Transverse colon (tissue), 4 donors: ENCODE measurements around the gene ZNF609. TPM values are rescaled to one million over a fixed set of nuclear protein-coding genes. Genes with fewer than 3 reads are reported as not detected.

Experiments used
- DNase-seq: peaks from one replicate; pipeline ENCODE4 v3.0.0-alpha.2; 2019
- H3K27ac ChIP-seq, 4 donors: fragments of 200-600 bp; sonication (generic); 2 replicates each; pipeline ENCODE4 v1.5.1; 2016 to 2018; ENCODE audit warnings: inconsistent platforms in 4 of 4
- H3K27me3 ChIP-seq: fragments of 200-600 bp; sonication (generic); 2 replicates; pipeline ENCODE4 v1.5.1; 2017; ENCODE audit warnings: inconsistent platforms
- H3K36me3 ChIP-seq, 4 donors: fragments of 200-600 bp; sonication (generic); 2 replicates each; pipeline ENCODE4 v1.5.1; 2017 to 2019; ENCODE audit warnings: inconsistent platforms in 4 of 4
- H3K4me1 ChIP-seq, 4 donors: fragments of 200-600 bp; sonication (generic); 2 replicates each; pipeline ENCODE4 v1.5.1; 2017 to 2020; ENCODE audit warnings: inconsistent platforms in 4 of 4
- H3K4me3 ChIP-seq, 4 donors: fragments of 200-600 bp; sonication (generic); 1 replicate in 1 of 4; 2 replicates in 3 of 4; pipeline versions ENCODE4 v1.5.1 to v1.6.1; 2017 to 2019; ENCODE audit warnings: inconsistent platforms in 4 of 4
- H3K9me3 ChIP-seq, 2 donors: fragments of 200-600 bp; sonication (generic); 2 replicates each; pipeline ENCODE4 v1.5.1; 2017 to 2019; ENCODE audit warnings: inconsistent platforms in 2 of 2
- EP300 ChIP-seq: sonication (generic); formaldehyde crosslinking; IDR thresholded peaks from one replicate; pipeline ENCODE4 v1.6.1; 2017; ENCODE audit warnings: antibody characterized with exemption, low read depth
- POLR2A ChIP-seq: fragments of 450-650 bp; IDR thresholded peaks from one replicate; pipeline ENCODE4 v1.6.1; 2016; ENCODE audit warnings: antibody characterized with exemption, mild to moderate bottlenecking, moderate library complexity
- POLR2AphosphoS5 ChIP-seq, 3 donors: sonication (generic); formaldehyde crosslinking; IDR thresholded peaks; one replicate each; pipeline ENCODE4 v1.6.1; 2016; ENCODE audit warnings: antibody characterized with exemption in 3 of 3
- WGBS, 2 donors: methylation state at CpG; one replicate each; pipeline ENCODE4 v1.1.5; 2018; ENCODE audit warnings: low coverage in 1 of 2; 5-methylcytosine and 5-hydroxymethylcytosine counted together
- in situ Hi-C, 4 donors: fragments of 200-750 bp; cut with MboI; loops; one replicate each; pipeline versions ENCODE4 v1.15.0 to v1.15.1; 2017; ENCODE audit warnings: low sequenced_read_pairs in 3 of 4, low pct_ligation_motif_present in 1 of 4, low pct_unique_long_range_greater_than_20kb in 1 of 4
- intact Hi-C: fragments of 100-400 bp; cut with DNase I; formaldehyde crosslinking; loops from one replicate; pipeline ENCODE4 v1.15.1; 2023; ENCODE audit warnings: low total_unique reads
- total RNA-seq, 4 donors: library from RNA; depleted of rRNA; stranded (reverse); fragments of >200 nt; gene quantifications; one replicate each; pipeline ENCODE4 v1.1.0, GENCODE V29; 2016
- TF ChIP-seq, protein P1 (sequence below), 5 experiments: fragments of 200-600 bp in 3 of 5; fragments of 450-650 bp in 2 of 5; sonication (generic) in 3 of 5; IDR thresholded peaks; 1 replicate in 2 of 5; 2 replicates in 3 of 5; pipeline ENCODE4 v1.5.1; 2016 to 2017; ENCODE audit warnings: antibody characterized with exemption in 5 of 5, inconsistent platforms in 3 of 5, mild to moderate bottlenecking in 2 of 5, moderate library complexity in 1 of 5

ZNF609 gene
- total RNA-seq, 4 donors from 2014 or later = 16.1 to 34.8 (median 28.2) TPM

DNA sequence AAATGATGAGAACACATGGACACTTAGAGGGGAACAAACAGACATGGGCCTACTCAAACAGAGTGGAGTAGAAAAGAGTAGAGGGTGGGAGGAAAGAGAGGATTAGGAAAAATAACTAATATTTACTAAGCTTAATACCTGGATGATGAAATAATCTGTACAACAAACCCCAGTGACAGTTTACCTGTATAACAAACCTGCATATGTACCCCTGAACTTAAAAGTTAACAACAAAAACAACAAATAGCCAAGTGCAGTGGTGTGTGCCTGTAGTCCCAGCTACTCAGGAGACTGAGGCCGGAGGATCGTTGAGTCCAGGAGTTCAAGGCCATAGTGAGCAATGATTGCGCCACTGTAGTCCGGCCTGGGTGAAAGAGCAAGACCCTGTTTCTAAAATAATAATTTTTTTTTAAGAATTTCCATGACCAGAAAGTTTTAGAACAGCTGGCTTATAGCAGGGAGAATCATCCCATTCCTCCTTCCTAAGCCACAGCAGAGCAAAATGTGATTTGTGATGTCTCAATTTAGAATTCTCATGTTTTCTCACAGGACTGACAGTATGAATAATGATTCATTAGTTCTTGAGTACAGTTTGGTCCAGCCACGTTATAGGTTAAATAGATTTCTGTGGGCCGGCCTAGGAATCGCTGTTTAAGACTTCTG is 150.0 kb downstream of the ZNF609 start:
- H3K27me3 ChIP-seq = no peaks in the 10 kb centered on the region
- peaks cover 0 to 14% (median 3%) of the 10 kb centered on the region in 4 donors for H3K4me1 ChIP-seq
- DNase-seq = no peak
- 60 to 73% methylated on average over 3 to 7 of the region's 7 CpGs for WGBS, 2 donors
- H3K27ac ChIP-seq = no peak overlapping the region
- in situ Hi-C loops = no loop called here
- intact Hi-C loops = no loop called here
- TF ChIP-seq POLR2AphosphoS5 (IDR thresholded peaks at IDR 0.05) (no peak), POLR2A (no peak), EP300 (no peak)
- TF ChIP-seq, protein P1, sequence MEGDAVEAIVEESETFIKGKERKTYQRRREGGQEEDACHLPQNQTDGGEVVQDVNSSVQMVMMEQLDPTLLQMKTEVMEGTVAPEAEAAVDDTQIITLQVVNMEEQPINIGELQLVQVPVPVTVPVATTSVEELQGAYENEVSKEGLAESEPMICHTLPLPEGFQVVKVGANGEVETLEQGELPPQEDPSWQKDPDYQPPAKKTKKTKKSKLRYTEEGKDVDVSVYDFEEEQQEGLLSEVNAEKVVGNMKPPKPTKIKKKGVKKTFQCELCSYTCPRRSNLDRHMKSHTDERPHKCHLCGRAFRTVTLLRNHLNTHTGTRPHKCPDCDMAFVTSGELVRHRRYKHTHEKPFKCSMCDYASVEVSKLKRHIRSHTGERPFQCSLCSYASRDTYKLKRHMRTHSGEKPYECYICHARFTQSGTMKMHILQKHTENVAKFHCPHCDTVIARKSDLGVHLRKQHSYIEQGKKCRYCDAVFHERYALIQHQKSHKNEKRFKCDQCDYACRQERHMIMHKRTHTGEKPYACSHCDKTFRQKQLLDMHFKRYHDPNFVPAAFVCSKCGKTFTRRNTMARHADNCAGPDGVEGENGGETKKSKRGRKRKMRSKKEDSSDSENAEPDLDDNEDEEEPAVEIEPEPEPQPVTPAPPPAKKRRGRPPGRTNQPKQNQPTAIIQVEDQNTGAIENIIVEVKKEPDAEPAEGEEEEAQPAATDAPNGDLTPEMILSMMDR (IDR thresholded peaks at IDR 0.05) = no peak
- H3K4me3 ChIP-seq = no peak overlapping the region
- H3K9me3 ChIP-seq = no peaks in the 10 kb centered on the region
- H3K36me3 ChIP-seq = no peaks in the 10 kb centered on the region

DNA sequence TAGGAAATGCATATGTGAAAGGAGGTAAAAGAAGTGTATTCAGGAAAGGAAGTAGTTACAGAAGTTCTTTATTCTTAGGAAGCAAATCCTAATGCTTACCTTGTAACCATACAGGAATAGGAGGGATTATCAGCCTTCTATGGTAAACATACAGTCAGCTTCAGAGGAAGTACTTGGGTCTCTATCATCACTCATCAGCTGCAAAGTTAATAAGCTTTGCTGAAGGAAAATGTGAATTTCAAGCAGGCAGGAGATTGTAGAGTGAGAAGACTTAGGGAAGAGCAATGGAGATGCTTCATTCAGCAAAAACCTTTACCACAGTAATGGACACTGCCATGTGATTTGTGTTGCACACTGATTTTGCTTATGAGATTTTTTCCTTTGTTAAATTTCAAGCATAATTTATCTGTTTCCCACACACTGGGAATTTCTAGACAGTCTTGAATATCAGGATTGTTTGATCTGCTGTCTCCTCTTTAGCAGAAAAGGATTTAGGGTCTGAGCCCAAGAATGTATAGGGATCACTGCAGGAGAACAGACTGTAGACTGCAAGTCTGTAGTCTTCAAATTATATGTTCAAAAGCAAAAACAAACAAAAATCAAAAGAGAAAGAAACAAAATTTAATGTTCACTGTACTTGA is 150.8 kb downstream of the ZNF609 start:
- intact Hi-C loops (no loop called here), in situ Hi-C loops (no loop called here)
- no peak overlapping the region for H3K4me3 ChIP-seq
- no peaks in the 10 kb centered on the region for H3K36me3 ChIP-seq
- H3K27me3 ChIP-seq = no peaks in the 10 kb centered on the region
- TF ChIP-seq POLR2A (no peak), EP300 (no peak)
- TF ChIP-seq, protein P1 (IDR thresholded peaks at IDR 0.05) = no peak
- peaks cover 0 to 14% (median 3%) of the 10 kb centered on the region in 4 donors for H3K4me1 ChIP-seq
- no peak overlapping the region for H3K27ac ChIP-seq
- no peak for DNase-seq
- no peaks in the 10 kb centered on the region for H3K9me3 ChIP-seq

DNA sequence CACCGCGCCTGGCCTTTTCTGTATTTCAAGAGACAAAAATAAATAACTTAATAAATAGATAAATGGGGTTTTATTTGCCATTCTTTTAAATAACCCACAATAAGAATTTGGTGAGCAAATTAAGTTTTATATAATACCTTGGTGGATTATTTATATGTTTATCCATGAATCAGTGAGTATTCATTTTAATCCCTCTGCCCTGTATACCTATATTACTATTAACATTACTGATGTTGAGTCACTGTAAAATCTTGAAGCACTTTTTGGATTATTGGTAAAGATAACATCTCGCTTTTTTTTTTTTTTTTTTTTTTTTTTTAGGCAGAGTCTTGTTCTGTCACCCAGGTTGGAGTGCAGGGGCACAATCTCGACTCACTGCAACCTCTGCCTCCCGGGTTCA is 154.1 kb downstream of the ZNF609 start:
- no peak overlapping the region for H3K4me3 ChIP-seq
- TF ChIP-seq POLR2A (no peak), EP300 (no peak), POLR2AphosphoS5 (IDR thresholded peaks at IDR 0.05) (no peak)
- TF ChIP-seq, protein P1 (IDR thresholded peaks at IDR 0.05) = no peak
- peaks cover under 1 to 20% (median 6%) of the 10 kb centered on the region in 4 donors for H3K4me1 ChIP-seq
- H3K27me3 ChIP-seq = no peaks in the 10 kb centered on the region
- in situ Hi-C loops = no loop called here
- intact Hi-C loops = no loop called here
- no peaks in the 10 kb centered on the region for H3K36me3 ChIP-seq
- H3K27ac ChIP-seq = no peak overlapping the region
- 92 to 100% methylated on average over 3 to 5 of the region's 5 CpGs for WGBS, 2 donors
- no peaks in the 10 kb centered on the region for H3K9me3 ChIP-seq
- no peak for DNase-seq

DNA sequence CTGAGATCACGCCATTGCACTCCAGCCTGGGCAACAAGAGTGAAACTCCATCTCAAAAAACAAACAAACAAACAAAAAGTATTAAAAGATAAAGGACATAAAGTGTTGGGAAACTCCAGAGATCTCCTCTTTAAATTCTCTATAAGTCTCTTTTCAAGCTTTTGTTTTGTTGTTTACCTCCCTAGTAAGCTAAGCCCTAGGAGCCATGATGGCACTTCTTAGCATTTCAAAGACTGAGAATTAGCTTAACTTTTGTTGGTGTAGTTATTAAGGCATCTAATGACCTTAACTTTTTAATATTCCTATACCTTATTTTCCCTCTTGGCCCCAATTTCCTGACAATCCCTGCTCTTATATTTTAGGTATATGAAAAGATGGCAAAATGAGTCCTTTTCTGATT is 157.3 kb downstream of the ZNF609 start:
- H3K36me3 ChIP-seq = no peaks in the 10 kb centered on the region
- no peaks in the 10 kb centered on the region for H3K9me3 ChIP-seq
- H3K4me1 ChIP-seq = peaks cover 7 to 31% (median 18%) of the 10 kb centered on the region in 4 donors
- TF ChIP-seq, protein P1 (IDR thresholded peaks at IDR 0.05) = no peak
- TF ChIP-seq EP300 (no peak), POLR2A (no peak), POLR2AphosphoS5 (IDR thresholded peaks at IDR 0.05) (no peak)
- no peak overlapping the region for H3K27ac ChIP-seq
- no peak for DNase-seq
- intact Hi-C loops (no loop called here), in situ Hi-C loops (no loop called here)
- WGBS, 2 donors = 100% methylated on average over 1 of the region's 1 CpG
- no peaks in the 10 kb centered on the region for H3K27me3 ChIP-seq
- H3K4me3 ChIP-seq = no peak overlapping the region
